HG03159 (cell line): ENCODE measurements around the gene GATB.
"Not testable (repeated sequence)": the region's sequence is repeated elsewhere in the genome, so short reads cannot be mapped to it uniquely, and the experiment has no call there.

Source experiments
- ATAC-seq: cut with Tn5 transposase; IDR thresholded peaks from one replicate; pipeline ENCODE4 v1.9.1; 2021; ENCODE audit warnings: mild to moderate bottlenecking, moderate library complexity; ENCODE audit not compliant: unreplicated experiment

GATB gene

GRCh38 chr4:151785484-151786157, 24.8 kb upstream of the GATB start:
- ATAC-seq: no peak

DNA sequence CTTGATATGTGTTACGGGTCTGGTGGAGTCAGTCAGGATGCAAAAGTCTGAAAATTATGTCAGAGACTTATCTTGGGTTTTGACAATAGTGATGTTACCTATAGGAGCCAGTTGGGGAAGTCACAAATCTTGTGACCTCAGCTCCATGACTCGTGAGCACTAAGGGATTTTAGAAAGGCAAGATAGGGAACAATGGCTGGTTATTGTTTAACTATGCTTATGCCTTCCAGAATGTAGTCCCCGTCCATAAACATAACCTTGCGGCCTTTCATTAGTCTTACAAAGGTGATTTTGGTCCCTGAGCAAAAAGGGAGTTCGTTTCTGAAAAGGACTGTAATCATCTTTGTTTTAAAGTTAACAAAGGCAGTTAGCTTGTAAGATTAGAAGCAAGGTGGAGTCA, 23.9 kb upstream of the GATB start:
- no peak for ATAC-seq

DNA sequence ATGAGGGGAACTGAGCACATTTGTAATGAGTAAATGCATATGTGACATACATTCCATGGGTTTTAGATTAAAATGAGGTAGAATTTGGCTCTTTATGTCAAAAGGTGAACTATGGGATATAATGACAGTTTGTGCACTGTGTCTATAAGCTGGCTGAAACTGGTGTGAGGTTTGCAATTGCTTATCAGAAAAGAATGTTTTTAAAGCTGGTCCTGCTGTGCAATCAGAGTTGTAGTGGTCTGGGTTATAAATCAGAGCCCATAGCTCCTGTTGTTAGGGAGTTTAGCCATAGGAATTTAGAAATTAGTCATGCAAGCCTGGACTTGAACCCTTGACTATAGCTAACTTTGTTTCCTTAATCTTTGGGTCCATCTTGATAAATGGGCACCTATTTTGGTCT, 23.1 kb upstream of the GATB start:
- ATAC-seq: no peak

DNA sequence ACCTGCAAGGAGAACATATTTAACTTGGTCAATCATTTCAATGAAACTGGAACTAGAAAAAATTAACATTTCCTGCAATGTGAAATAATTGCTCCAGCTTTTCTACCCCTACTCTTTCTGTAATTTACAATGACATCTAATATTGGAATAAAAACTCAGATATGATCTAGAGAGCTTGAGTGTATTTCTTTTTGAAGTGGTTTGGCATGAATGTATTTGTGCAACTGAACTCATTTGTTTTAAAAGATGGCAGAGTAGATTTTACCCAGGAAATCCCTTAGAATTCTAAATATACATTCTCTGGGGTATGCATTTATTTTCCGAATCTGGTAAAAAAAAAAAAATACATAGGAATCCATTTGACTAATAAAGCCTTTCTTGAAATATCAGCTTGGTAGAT, 21.5 kb upstream of the GATB start:
- ATAC-seq: no peak

DNA sequence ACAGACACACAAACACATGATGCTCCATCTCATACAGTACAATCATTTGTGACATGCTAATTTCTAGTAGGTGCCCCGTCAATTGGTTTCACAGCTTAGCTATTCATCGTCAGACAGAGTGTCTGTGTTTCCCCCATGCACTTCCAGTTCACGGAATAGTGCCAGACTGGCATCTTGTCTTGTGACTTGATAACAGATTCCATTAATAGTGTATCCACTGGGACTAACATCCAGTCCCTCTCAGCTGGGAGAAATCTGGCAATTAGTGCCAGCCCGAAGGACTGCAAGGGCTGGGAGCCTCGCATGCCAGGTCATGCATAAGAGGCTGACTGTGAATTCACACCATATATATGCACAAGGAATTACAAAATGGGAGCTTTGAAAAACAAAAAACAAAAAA, 20.2 kb upstream of the GATB start:
- ATAC-seq: no peak

DNA sequence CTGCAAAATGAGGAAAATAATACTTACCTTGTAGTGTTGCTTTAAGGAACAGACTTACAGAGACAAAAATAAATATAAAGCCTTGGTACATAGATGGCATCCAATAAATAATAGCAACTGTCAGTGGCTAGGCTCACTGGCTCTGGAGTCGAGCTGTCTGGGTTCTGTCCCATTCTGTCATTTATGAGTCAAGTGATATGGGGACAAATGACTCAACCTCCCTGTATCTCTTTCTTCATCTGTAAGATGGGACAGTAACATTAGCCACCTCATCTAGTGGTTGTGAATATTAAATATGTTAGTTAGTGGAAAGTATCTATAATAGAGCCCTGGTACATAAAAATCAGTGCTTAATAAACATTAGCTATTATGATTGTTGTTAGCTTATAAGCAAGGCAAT, 16.7 kb upstream of the GATB start:
- no peak for ATAC-seq

DNA sequence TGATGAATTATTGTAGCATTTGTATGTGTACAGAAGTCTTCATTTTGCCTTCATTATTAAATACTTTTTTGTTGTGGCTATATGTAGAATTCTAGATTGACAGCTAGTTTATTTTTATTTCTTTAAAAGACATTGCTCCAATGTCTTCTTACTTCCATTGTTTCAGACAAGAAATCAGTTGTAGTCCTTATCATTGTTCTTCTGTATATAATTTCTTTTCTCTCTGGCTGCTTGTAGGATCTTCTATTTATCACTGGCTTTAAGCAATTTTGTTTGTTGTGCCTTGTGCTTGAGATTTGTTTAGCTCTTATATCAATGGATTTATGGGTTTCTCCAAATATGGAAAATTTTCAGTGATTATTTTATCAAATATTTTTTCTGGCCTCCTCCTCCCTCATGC, 13.5 kb upstream of the GATB start:
- no peak for ATAC-seq

- no peak for ATAC-seq
These were observed 11.5 kb upstream of the GATB start for GRCh38 chr4:151772274-151772673.

DNA sequence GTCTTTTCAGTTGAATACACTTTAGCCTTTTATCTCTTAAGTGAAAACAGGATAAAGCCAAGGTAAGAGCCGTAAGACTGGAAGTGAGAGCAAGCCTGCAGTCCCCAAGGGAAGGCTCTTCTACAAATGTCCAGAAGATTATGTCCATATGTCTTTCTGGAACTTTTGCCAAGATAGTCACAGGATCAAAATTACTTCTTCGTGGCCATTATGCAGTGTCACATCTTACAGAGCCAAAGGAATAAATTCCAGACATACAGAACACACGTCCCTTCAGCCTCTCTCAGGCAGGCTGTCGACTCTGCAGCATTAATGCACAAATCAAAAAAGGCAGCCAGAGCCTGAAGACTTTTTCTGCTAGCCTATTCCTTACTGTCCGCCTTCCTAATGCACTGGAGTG, 10.9 kb upstream of the GATB start:
- ATAC-seq: no peak

GRCh38 chr4:151770154-151770553, 9.3 kb upstream of the GATB start:
- ATAC-seq: no peak

- ATAC-seq: no peak
These were observed 8.0 kb upstream of the GATB start for GRCh38 chr4:151768835-151769234.

DNA sequence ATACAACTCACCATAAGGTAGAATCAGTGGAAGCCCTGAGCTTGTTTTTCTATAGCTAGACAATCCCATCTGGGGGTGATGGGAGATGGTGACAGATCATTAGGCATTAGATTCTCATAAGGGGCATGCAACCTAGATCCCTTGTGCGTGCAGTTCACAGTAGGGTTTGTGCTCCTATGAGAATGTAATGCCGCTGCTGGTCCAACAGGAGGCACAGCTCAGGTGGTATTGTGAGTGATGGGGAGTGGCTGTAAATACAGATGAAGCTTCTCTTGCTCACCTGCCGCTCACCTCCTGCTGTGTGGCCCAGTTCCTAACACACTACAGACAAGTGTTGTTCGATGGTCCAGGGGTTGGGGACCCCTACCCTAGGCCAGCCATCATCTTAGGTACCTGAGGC, 5.9 kb upstream of the GATB start:
- ATAC-seq: no peak

DNA sequence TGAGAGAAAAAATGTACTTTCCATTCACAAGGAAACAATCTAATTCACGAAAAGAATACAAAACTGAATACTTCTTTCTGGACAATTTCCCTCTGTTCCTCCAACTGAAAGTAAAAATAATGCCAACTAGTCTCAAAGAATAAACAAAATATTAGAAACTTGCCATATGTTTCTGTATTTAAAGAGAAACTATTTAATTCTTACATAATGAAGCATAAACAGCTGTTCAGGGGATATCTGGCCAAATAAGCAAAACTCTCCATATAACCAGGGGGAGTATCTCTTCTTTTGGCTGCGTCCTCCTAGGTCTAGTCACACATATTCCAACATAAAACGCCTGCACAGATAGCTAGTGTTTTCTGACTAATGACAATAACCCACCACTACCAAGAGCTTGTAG, 805 bp downstream of the GATB start:
- no peak for ATAC-seq

DNA sequence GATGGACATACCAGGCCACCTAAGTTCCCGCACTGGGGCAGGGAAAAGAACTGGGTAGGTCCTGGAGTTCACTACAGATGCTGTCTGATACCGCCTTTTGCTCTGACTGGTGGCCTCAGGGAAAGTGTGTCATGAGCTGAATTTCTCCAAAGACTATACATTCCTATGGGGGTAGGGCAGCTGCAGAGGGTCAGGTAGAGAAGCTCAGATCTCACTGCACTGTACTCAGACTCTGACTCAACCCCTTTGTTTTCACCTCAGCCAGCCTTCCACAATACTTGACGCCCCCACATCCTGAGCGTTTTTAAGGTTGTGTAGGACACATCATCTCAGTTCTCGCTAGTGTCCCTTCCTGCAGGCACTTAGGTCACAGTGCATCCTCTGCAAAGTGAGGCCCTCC, 7.8 kb downstream of the GATB start:
- no peak for ATAC-seq

- ATAC-seq: no peak
These were observed 10.7 kb downstream of the GATB start for GRCh38 chr4:151750156-151750555.

GRCh38 chr4:151745481-151746231, 15.2 kb downstream of the GATB start:
- no peak for ATAC-seq

- ATAC-seq: no peak
These were observed 16.2 kb downstream of the GATB start for GRCh38 chr4:151744614-151745013.

DNA sequence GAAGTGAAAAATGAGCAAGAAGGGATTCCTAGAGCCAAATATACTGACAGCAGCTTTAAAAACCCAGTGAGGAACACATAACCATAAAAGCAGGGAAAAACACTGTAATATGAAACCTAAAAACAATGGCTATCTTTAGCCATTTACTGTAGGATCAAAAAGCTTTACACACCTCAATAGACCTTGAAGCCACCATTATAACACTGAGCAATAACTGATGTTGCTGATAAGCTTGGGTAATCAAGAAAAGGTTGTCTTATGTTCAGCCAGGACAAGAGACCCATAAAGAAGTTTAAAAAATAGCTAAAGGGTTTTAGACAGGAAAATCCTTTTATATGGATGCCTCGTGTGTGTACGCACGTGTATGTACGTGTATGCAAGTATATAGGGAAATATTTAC, 16.9 kb downstream of the GATB start:
- no peak for ATAC-seq

DNA sequence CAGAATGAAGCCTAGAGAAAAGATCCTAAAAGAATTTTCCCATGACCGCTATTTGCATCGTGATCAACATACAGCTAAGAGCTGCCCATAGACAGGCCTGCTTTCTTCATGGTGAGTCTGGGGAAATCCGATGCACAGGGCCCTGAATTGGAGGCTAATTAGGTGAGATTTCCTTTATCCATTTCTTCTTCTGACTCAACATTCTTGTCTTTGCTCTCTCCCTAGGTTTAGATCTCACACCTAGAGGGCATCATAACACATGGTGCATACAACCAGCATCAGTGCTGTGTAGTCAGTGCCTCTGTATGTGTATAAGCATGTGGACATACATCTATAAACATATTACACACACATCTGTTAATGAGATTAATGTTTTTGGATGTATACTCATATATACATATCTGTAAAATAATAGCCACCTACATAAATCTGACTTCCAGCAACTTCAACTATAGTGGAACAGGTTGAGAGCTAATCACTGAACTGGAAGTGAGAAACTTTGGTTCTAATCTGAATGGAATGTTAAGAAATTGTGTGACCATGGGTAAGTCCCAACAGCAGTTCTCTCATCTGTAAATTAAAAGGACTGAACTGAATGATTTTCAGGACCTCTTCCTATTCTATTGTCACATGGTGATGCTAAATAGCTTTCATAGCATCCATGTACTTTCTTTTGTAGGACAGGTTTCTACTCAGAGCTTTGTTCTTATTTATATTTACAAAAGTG, 17.5 kb downstream of the GATB start:
- no peak for ATAC-seq

GRCh38 chr4:151738720-151739517, 21.9 kb downstream of the GATB start:
- ATAC-seq: no peak

- ATAC-seq: not testable (repeated sequence)
These were observed 24.0 kb downstream of the GATB start for GRCh38 chr4:151736852-151737251.
